ENCODE data around the gene ASCL5.

The ASCL5 gene

GRCh38 chr1:201149400-201149799 is 22.4 kb upstream of the ASCL5 start:
- Histone ChIP-seq H3K9ac (ENCODE audit: low read length) (no peak overlapping the region), H3K27me3 (replicated peaks; ENCODE audit: control insufficient read depth, insufficient read depth, low read length) (no peaks in the 10 kb centered on the region), H3K4me1 (ENCODE audit: control insufficient read depth, insufficient read depth, low read length) (peaks cover 7% of the 10 kb centered on the region), H3K36me3 (ENCODE audit: control insufficient read depth, insufficient read depth, low read length, severe bottlenecking) (peaks cover 51% of the 10 kb centered on the region), H3K9me3 (ENCODE audit: control insufficient read depth, low read length) (no peaks in the 10 kb centered on the region), H3K4me3 (ENCODE audit: low read length) (no peak overlapping the region)
- peak; percentile 44 for DNase-seq (ENCODE audit: low read depth)

- Histone ChIP-seq H3K9ac (ENCODE audit: low read length) (no peak overlapping the region), H3K36me3 (ENCODE audit: control insufficient read depth, insufficient read depth, low read length, severe bottlenecking) (peaks cover 61% of the 10 kb centered on the region)
- DNase-seq (ENCODE audit: low read depth): no peak
Observed at GRCh38 chr1:201147396-201148015, 20.5 kb upstream of the ASCL5 start.

GRCh38 chr1:201146626-201147390 is 19.8 kb upstream of the ASCL5 start:
- H3K36me3 ChIP-seq (ENCODE audit: control insufficient read depth, insufficient read depth, low read length, severe bottlenecking): peaks cover 61% of the 10 kb centered on the region
- peaks cover 16% of the 10 kb centered on the region for H3K4me1 ChIP-seq (ENCODE audit: control insufficient read depth, insufficient read depth, low read length)
- no peaks in the 10 kb centered on the region for H3K9me3 ChIP-seq (ENCODE audit: control insufficient read depth, low read length)
- H3K27me3 ChIP-seq (replicated peaks; ENCODE audit: control insufficient read depth, insufficient read depth, low read length): no peaks in the 10 kb centered on the region
- H3K4me3 ChIP-seq (ENCODE audit: low read length): no peak overlapping the region
- no peak overlapping the region for H3K9ac ChIP-seq (ENCODE audit: low read length)
- no peak for DNase-seq (ENCODE audit: low read depth)

More at GRCh38 chr1:201147396-201148015, 20.5 kb upstream of the ASCL5 start:
- H3K4me1 ChIP-seq (ENCODE audit: control insufficient read depth, insufficient read depth, low read length): peaks cover 9% of the 10 kb centered on the region
- H3K4me3 ChIP-seq (ENCODE audit: low read length): no peak overlapping the region
- H3K9me3 ChIP-seq (ENCODE audit: control insufficient read depth, low read length): no peaks in the 10 kb centered on the region
- H3K27me3 ChIP-seq (replicated peaks; ENCODE audit: control insufficient read depth, insufficient read depth, low read length): no peaks in the 10 kb centered on the region

- DNase-seq (ENCODE audit: low read depth): no peak
- Histone ChIP-seq H3K36me3 (ENCODE audit: control insufficient read depth, insufficient read depth, low read length, severe bottlenecking) (peaks cover 57% of the 10 kb centered on the region), H3K9me3 (ENCODE audit: control insufficient read depth, low read length) (no peaks in the 10 kb centered on the region), H3K4me3 (ENCODE audit: low read length) (no peak overlapping the region), H3K9ac (ENCODE audit: low read length) (no peak overlapping the region), H3K27me3 (replicated peaks; ENCODE audit: control insufficient read depth, insufficient read depth, low read length) (no peaks in the 10 kb centered on the region), H3K4me1 (ENCODE audit: control insufficient read depth, insufficient read depth, low read length) (peaks cover 16% of the 10 kb centered on the region)
Observed at GRCh38 chr1:201145816-201146215, 18.8 kb upstream of the ASCL5 start.

GRCh38 chr1:201145132-201145531 is 18.1 kb upstream of the ASCL5 start:
- Histone ChIP-seq H3K4me1 (ENCODE audit: control insufficient read depth, insufficient read depth, low read length) (peaks cover 16% of the 10 kb centered on the region), H3K27me3 (replicated peaks; ENCODE audit: control insufficient read depth, insufficient read depth, low read length) (no peaks in the 10 kb centered on the region), H3K36me3 (ENCODE audit: control insufficient read depth, insufficient read depth, low read length, severe bottlenecking) (peaks cover 56% of the 10 kb centered on the region), H3K9ac (ENCODE audit: low read length) (no peak overlapping the region), H3K4me3 (ENCODE audit: low read length) (no peak overlapping the region), H3K9me3 (ENCODE audit: control insufficient read depth, low read length) (no peaks in the 10 kb centered on the region)
- DNase-seq (ENCODE audit: low read depth): no peak

- H3K4me1 ChIP-seq (ENCODE audit: control insufficient read depth, insufficient read depth, low read length): peaks cover 16% of the 10 kb centered on the region
- no peaks in the 10 kb centered on the region for H3K27me3 ChIP-seq (replicated peaks; ENCODE audit: control insufficient read depth, insufficient read depth, low read length)
- no peak overlapping the region for H3K9ac ChIP-seq (ENCODE audit: low read length)
- no peaks in the 10 kb centered on the region for H3K9me3 ChIP-seq (ENCODE audit: control insufficient read depth, low read length)
- no peak for DNase-seq (ENCODE audit: low read depth)
- H3K4me3 ChIP-seq (ENCODE audit: low read length): no peak overlapping the region
- peaks cover 53% of the 10 kb centered on the region for H3K36me3 ChIP-seq (ENCODE audit: control insufficient read depth, insufficient read depth, low read length, severe bottlenecking)
Observed at GRCh38 chr1:201144701-201145100, 17.7 kb upstream of the ASCL5 start.

- Histone ChIP-seq H3K9me3 (ENCODE audit: control insufficient read depth, low read length) (no peaks in the 10 kb centered on the region), H3K4me1 (ENCODE audit: control insufficient read depth, insufficient read depth, low read length) (peaks cover 16% of the 10 kb centered on the region), H3K4me3 (ENCODE audit: low read length) (no peak overlapping the region), H3K36me3 (ENCODE audit: control insufficient read depth, insufficient read depth, low read length, severe bottlenecking) (peaks cover 53% of the 10 kb centered on the region), H3K9ac (ENCODE audit: low read length) (no peak overlapping the region), H3K27me3 (replicated peaks; ENCODE audit: control insufficient read depth, insufficient read depth, low read length) (no peaks in the 10 kb centered on the region)
- no peak for DNase-seq (ENCODE audit: low read depth)
Observed at GRCh38 chr1:201143726-201144635, 17.0 kb upstream of the ASCL5 start.

- H3K9me3 ChIP-seq (ENCODE audit: control insufficient read depth, low read length): no peaks in the 10 kb centered on the region
- H3K9ac ChIP-seq (ENCODE audit: low read length): no peak overlapping the region
- H3K4me3 ChIP-seq (ENCODE audit: low read length): no peak overlapping the region
- peaks cover 44% of the 10 kb centered on the region for H3K36me3 ChIP-seq (ENCODE audit: control insufficient read depth, insufficient read depth, low read length, severe bottlenecking)
- H3K4me1 ChIP-seq (ENCODE audit: control insufficient read depth, insufficient read depth, low read length): peaks cover 22% of the 10 kb centered on the region
- H3K27me3 ChIP-seq (replicated peaks; ENCODE audit: control insufficient read depth, insufficient read depth, low read length): no peaks in the 10 kb centered on the region
- no peak for DNase-seq (ENCODE audit: low read depth)
Observed at GRCh38 chr1:201142849-201143725, 16.1 kb upstream of the ASCL5 start.

- H3K27me3 ChIP-seq (replicated peaks; ENCODE audit: control insufficient read depth, insufficient read depth, low read length): no peaks in the 10 kb centered on the region
- no peaks in the 10 kb centered on the region for H3K9me3 ChIP-seq (ENCODE audit: control insufficient read depth, low read length)
- peaks cover 31% of the 10 kb centered on the region for H3K4me1 ChIP-seq (ENCODE audit: control insufficient read depth, insufficient read depth, low read length)
- no peak for DNase-seq (ENCODE audit: low read depth)
- H3K36me3 ChIP-seq (ENCODE audit: control insufficient read depth, insufficient read depth, low read length, severe bottlenecking): peaks cover 41% of the 10 kb centered on the region
- H3K9ac ChIP-seq (ENCODE audit: low read length): no peak overlapping the region
- H3K4me3 ChIP-seq (ENCODE audit: low read length): no peak overlapping the region
Observed at GRCh38 chr1:201142011-201142848, 15.2 kb upstream of the ASCL5 start.

- Histone ChIP-seq H3K9ac (ENCODE audit: low read length) (no peak overlapping the region), H3K4me1 (ENCODE audit: control insufficient read depth, insufficient read depth, low read length) (peaks cover 36% of the 10 kb centered on the region), H3K36me3 (ENCODE audit: control insufficient read depth, insufficient read depth, low read length, severe bottlenecking) (peaks cover 33% of the 10 kb centered on the region), H3K27me3 (replicated peaks; ENCODE audit: control insufficient read depth, insufficient read depth, low read length) (no peaks in the 10 kb centered on the region), H3K9me3 (ENCODE audit: control insufficient read depth, low read length) (no peaks in the 10 kb centered on the region), H3K4me3 (ENCODE audit: low read length) (no peak overlapping the region)
- DNase-seq (ENCODE audit: low read depth): no peak
Observed at GRCh38 chr1:201141418-201141817, 14.4 kb upstream of the ASCL5 start.
